ENCODE data around the gene POLR1B.

DNA sequence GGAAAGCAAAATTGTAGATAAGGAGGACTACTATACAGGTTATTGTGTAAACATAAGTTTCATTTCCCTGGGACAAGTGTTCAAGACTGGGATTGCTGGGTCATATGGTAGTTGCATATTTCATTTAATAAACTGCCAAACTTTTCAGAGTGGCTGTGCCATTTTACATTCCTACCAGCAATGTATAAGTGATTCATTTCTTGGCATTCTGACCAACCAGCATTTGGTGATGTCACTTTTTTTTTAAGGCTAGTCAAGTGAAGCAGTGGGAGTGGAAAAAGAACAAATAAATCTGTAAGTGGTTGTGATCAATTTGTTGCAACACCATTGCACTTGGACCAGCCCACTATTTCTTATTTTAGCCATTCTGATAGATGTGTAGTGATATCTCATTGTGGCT, 37.0 kb downstream of the POLR1B start:
- TF ChIP-seq, protein P1, sequence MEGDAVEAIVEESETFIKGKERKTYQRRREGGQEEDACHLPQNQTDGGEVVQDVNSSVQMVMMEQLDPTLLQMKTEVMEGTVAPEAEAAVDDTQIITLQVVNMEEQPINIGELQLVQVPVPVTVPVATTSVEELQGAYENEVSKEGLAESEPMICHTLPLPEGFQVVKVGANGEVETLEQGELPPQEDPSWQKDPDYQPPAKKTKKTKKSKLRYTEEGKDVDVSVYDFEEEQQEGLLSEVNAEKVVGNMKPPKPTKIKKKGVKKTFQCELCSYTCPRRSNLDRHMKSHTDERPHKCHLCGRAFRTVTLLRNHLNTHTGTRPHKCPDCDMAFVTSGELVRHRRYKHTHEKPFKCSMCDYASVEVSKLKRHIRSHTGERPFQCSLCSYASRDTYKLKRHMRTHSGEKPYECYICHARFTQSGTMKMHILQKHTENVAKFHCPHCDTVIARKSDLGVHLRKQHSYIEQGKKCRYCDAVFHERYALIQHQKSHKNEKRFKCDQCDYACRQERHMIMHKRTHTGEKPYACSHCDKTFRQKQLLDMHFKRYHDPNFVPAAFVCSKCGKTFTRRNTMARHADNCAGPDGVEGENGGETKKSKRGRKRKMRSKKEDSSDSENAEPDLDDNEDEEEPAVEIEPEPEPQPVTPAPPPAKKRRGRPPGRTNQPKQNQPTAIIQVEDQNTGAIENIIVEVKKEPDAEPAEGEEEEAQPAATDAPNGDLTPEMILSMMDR (conservative IDR thresholded peaks at IDR 0.05; ENCODE audit: low read length), result no peak
- TF ChIP-seq EZH2phosphoT487 (IDR thresholded peaks at IDR 0.05; ENCODE audit: borderline replicate concordance), result no peak

All from Loucy (cell line).